Hematopoietic multipotent progenitor cell treated with erythropoietin and hydrocortisone succinate and interleukin-3 and kit ligand, for 17 days (in vitro differentiated cells): ENCODE measurements around the gene PRMT2.

ENCODE experiments used
- DNase-seq: peaks from one replicate; pipeline ENCODE4 v3.0.0-alpha.2; 2015; ENCODE audit warnings: low spot score

The PRMT2 gene

GRCh38 chr21:46643379-46644177 is 8.1 kb downstream of the PRMT2 start:
- no peak for DNase-seq

DNA sequence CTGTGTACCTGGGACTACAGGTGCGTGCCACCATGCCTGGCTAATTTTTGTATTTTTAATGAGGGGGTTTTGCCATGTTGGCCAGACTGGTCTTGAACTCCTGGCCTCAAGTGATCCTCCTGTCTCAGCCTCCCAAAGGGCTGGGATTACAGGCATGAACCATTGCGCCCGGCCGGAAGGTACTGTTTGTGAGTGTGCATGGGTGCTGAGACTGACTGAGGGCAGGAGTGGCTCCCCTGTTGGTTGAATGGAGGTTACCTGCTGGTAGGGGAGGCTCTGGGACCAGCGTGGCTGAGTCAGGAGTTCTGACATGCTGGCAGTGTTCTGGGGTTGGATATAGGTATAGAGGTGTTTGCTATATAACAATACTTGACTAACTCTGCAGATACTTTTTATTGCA is 10.4 kb downstream of the PRMT2 start:
- DNase-seq: no peak

- DNase-seq: no peak
Measured at GRCh38 chr21:46646541-46647154, 11.2 kb downstream of the PRMT2 start.

- DNase-seq: no peak
Measured at GRCh38 chr21:46648539-46648938, 13.1 kb downstream of the PRMT2 start.

DNA sequence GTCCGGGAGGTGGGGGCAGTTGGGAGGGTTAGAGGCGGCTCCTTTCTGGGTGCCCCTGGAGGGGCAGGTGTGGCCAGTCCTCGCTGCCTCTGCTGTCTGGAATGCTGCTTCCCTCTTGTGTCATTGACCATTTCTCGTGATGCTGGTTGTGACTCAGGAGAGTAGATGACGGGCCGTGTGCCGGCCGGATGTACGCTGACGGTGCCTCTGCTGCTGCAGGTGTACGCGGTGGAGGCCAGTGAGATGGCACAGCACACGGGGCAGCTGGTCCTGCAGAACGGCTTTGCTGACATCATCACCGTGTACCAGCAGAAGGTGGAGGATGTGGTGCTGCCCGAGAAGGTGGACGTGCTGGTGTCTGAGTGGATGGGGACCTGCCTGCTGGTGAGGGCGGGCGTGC is 13.9 kb downstream of the PRMT2 start:
- no peak for DNase-seq

- no peak for DNase-seq
Measured at GRCh38 chr21:46650476-46651098, 15.1 kb downstream of the PRMT2 start.

DNA sequence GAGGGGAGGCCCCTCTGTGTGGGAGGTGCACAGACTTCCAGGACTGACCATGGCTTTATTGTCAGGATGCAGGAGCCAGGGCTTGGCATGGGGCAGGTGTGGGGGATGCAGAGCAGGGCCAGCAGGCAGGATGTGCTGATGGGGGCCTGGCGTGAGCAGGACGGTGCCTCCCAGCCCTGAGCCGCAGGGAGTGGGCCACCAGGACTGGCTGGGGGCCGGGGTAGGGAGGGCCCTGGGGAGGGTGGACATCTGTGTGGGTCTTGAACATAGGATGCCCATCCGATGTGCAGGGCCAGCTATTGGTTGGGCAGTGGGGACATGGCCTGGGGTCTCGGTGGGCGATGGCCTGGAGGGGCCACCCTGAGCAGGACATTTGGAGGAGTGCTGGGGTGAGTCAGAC is 15.6 kb downstream of the PRMT2 start:
- no peak for DNase-seq

DNA sequence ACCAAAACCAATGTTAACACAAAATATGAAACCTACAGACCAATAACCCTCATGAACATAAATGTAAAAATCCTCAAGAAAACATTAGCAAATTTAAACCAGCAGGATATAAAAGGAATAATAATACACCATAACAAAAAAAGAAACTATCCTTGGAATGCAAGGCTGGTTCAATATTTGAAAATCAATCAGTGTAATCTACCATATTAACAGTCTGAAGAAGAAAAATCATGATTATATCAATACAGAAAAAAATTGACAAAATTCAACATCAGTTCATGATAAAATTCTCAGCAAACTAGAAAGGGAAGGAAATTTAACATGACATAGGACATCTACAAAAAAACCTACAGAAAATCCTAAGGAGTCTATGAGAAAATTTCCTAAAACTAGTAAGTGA is 19.8 kb downstream of the PRMT2 start:
- DNase-seq: no peak

DNA sequence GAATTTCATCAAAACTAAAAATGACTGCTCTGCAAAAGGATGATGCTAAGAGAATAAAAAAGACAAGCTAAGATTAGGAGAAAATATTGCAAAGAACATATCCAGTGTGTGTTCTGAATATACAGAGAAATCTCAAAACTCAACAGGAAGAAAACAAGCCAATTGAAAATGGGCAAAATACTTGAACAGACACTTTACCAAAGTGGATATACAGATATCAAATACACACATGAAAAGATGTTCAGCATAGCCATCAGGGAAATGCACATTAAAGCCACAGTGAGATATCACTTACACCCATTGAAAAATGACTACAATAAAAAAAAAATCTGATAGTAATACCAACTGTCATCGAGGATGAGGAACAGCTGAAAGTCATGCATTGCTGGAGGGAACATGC is 21.3 kb downstream of the PRMT2 start:
- no peak for DNase-seq

DNA sequence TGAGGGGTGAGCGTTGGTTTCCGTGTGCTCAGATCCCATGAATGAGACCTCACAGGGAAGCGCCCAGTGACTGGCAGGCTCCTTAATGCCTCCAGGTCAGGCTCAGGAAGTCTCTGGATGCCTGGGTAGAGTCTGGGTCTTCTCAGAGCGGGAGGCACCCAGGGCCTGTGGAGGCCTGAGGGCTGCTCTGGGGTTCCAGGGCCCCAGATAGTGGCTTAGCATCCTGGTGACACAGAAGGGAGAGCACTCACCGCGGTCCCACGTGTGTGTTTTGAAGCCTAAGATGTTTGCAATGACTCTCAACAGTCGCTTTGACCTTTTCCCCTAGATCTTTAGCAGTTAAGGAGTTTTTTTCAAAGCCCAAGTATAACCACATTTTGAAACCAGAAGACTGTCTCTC is 25.0 kb downstream of the PRMT2 start:
- no peak for DNase-seq

DNA sequence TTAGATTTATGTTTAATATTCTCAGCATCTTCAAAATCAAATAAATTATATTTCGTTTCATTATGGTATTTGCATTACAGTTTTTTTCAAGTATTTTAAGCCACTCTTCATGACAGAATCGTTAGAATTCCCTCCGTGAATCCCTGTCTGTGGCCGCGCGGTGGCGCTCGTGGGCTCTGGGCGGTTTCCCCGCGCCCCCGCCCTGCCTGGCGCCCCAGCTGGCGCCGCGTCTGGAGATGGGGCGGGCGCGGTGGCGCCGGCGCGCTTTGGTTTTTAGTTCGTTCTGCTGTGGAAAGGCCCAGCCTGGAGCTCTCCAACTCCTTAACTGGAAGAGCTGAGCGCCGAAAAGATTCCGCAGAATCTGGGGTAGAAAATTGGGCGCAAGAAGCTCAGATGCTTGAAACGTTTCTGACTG is 25.7 kb downstream of the PRMT2 start:
- DNase-seq: peak; percentile 32

- DNase-seq: no peak
Measured at GRCh38 chr21:46661642-46662366, 26.3 kb downstream of the PRMT2 start.

- DNase-seq: no peak
Measured at GRCh38 chr21:46662367-46662654, 26.8 kb downstream of the PRMT2 start.

- DNase-seq: no peak
Measured at GRCh38 chr21:46662765-46663500, 27.5 kb downstream of the PRMT2 start.

- DNase-seq: no peak
Measured at GRCh38 chr21:46663754-46664153, 28.3 kb downstream of the PRMT2 start.

GRCh38 chr21:46664316-46664995 is 29.0 kb downstream of the PRMT2 start:
- DNase-seq: no peak

- DNase-seq: no peak
Measured at GRCh38 chr21:46665566-46665965, 30.1 kb downstream of the PRMT2 start.

- DNase-seq: no peak
Measured at GRCh38 chr21:46666941-46667740, 31.7 kb downstream of the PRMT2 start.

DNA sequence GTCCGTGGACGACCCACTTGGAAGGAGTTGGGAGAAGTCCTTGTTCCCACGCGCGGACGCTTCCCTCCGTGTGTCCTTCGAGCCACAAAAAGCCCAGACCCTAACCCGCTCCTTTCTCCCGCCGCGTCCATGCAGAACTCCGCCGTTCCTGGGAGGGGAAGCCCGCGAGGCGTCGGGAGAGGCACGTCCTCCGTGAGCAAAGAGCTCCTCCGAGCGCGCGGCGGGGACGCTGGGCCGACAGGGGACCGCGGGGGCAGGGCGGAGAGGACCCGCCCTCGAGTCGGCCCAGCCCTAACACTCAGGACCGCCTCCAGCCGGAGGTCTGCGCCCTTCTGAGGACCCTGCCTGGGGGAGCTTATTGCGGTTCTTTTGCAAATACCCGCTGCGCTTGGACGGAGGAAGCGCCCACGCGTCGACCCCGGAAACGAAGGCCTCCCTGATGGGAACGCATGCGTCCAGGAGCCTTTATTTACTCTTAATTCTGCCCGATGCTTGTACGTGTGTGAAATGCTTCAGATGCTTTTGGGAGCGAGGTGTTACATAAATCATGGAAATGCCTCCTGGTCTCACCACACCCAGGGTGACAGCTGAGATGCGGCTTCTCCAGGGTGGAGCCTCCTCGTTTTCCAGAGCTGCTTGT is 32.4 kb downstream of the PRMT2 start:
- no peak for DNase-seq

DNA sequence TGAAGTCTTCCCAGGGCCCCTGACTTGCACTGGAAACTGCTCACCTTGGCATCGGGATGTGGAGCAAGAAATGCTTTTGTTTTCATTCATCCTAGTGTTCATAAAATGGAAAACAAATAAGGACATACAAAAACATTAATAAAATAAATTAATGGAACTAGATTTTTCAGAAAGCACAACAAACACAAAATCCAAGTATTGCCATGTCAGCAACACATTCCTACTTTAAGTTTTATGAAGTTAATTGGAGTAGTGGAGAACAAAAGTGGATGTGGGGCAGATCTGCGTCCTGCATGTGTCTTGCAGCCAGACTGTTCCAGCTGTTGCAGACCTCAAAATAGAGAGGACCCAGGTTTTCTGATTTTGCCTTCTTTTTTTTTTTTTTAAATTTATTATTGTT is 32.9 kb downstream of the PRMT2 start:
- DNase-seq: no peak
